ENCODE data around the gene ZDHHC16. TPM values are rescaled to one million over a fixed set of nuclear protein-coding genes. Genes with fewer than 3 reads are reported as not detected.

The ZDHHC16 gene
- total and polyA plus RNA-seq, 3 experiments from 2014 or later, result 26.4 to 57.6 (median 56.2) TPM

DNA sequence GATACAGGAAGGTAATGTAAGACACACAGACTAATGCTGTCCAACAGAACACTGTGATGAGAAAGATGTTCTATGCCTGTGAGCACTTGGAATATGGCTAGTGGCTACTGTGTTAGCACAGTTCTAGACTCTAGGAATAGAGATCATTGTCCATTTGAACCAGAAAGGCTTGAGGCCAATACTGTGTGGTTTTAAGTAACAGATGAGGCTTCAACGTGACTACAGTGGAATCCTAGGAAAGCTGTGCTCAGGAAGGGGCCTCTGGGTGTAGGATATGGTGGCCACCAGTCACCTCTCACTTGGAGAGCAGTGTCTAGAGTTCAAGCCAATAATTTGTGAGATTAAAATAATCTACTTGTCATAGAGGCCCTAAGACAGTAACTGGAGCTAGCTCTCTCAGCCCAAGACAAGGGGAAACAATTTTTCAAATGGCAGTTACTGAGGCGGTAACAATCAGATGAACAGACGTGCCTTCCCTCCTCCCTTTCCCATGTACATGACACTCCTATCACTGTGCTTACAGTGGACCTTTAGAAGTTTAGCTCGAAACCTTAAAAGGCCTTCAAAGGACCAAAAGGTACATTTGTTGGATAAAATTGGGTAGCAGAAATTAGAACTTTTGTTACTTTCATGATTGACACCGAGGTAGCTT lies 10.2 kb downstream of the ZDHHC16 start:
- no peaks in the 10 kb centered on the region for H3K27me3 ChIP-seq (ENCODE audit: insufficient read depth, low read length, poor library complexity, severe bottlenecking)
- ChIA-PET POLR2A (no interaction called here), CTCF (interaction anchor here (1.0 to 1.1 kb wide), 2 partner anchors 48 to 98 kb away, joined by 3 to 4 read pairs; no protein-coding TSS in a partner anchor)
- no peaks in the 10 kb centered on the region for H3K4me1 ChIP-seq (ENCODE audit: insufficient read depth, low read length)
- Mint-ChIP-seq H3K4me3 (no peak overlapping the region), H3K9me3 (no peaks in the 10 kb centered on the region), H3K27ac (peak overlapping the region in 4 of 8 donors; percentile 23 to 85 (median 38)), H3K4me1 (peaks cover 0 to 15% (median 9%) of the 10 kb centered on the region in 3 donors), H3K27me3 (no peaks in the 10 kb centered on the region), H3K36me3 (peaks cover 4 to 83% (median 17%) of the 10 kb centered on the region in 3 donors)
- H3K9me3 ChIP-seq (ENCODE audit: low read length), result no peaks in the 10 kb centered on the region
- DNase-seq, result no peak
- H3K27ac ChIP-seq (ENCODE audit: low read depth, low read length), result no peak overlapping the region
- H3K36me3 ChIP-seq (ENCODE audit: insufficient read depth, low read length), result peaks cover 58% of the 10 kb centered on the region
- H3K4me3 ChIP-seq (ENCODE audit: low read length), result no peak overlapping the region

DNA sequence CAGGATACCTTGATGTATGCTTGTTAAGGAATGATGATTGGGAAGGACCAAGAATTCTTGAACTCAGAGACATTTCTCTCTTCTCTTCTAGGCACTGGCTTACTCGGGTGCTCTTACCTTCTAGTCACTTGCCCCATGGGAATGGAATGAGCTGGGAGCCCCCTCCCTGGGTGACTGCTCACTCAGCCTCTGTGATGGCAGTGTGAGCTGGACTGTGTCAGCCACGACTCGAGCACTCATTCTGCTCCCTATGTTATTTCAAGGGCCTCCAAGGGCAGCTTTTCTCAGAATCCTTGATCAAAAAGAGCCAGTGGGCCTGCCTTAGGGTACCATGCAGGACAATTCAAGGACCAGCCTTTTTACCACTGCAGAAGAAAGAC lies 10.7 kb downstream of the ZDHHC16 start:
- Histone ChIP-seq H3K27me3 (ENCODE audit: insufficient read depth, low read length, poor library complexity, severe bottlenecking) (no peaks in the 10 kb centered on the region), H3K27ac (ENCODE audit: low read depth, low read length) (no peak overlapping the region), H3K4me1 (ENCODE audit: insufficient read depth, low read length) (no peaks in the 10 kb centered on the region), H3K9me3 (ENCODE audit: low read length) (no peaks in the 10 kb centered on the region), H3K4me3 (ENCODE audit: low read length) (no peak overlapping the region), H3K36me3 (ENCODE audit: insufficient read depth, low read length) (peaks cover 63% of the 10 kb centered on the region)
- DNase-seq, result no peak
- Mint-ChIP-seq H3K36me3 (peaks cover 4 to 88% (median 20%) of the 10 kb centered on the region in 3 donors), H3K27ac (peak overlapping the region in 5 of 8 donors; percentile 12 to 43 (median 29)), H3K9me3 (no peaks in the 10 kb centered on the region), H3K27me3 (no peaks in the 10 kb centered on the region), H3K4me3 (no peak overlapping the region), H3K4me1 (peaks cover 0 to 15% (median 9%) of the 10 kb centered on the region in 3 donors)
- ChIA-PET POLR2A (no interaction called here), CTCF (interaction anchor here (1.0 to 1.1 kb wide), 2 partner anchors 49 to 97 kb away, joined by 3 to 4 read pairs; no protein-coding TSS in a partner anchor)

DNA sequence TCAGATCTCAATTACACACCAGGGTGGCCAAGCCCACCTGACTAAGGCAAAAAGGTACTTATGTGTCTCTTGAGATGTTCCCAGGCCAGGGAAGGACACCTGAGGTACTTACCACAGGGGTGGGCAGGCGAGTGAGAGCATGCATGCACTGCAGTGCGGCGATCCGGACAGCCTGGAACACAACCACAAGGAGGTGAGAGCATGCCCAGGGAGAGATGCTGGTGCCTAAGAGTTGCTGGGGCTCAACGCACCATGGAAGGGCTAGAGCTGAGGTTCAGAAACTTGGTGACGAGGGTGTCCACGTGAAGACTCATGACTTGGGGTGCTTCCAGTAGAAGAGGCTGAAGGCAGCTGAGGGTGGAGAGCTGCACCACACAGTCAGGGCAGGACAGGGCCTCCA lies 13.1 kb downstream of the ZDHHC16 start:
- Histone ChIP-seq H3K27me3 (ENCODE audit: insufficient read depth, low read length, poor library complexity, severe bottlenecking) (no peaks in the 10 kb centered on the region), H3K4me1 (ENCODE audit: insufficient read depth, low read length) (no peaks in the 10 kb centered on the region), H3K9me3 (ENCODE audit: low read length) (no peaks in the 10 kb centered on the region), H3K4me3 (ENCODE audit: low read length) (no peak overlapping the region), H3K27ac (ENCODE audit: low read depth, low read length) (no peak overlapping the region), H3K36me3 (ENCODE audit: insufficient read depth, low read length) (peaks cover 58% of the 10 kb centered on the region)
- Mint-ChIP-seq H3K4me1 (peaks cover 0 to 7% (median 5%) of the 10 kb centered on the region in 3 donors), H3K27me3 (no peaks in the 10 kb centered on the region), H3K27ac (peak overlapping the region in 1 of 8 donors; percentile 51), H3K4me3 (no peak overlapping the region), H3K36me3 (peaks cover 4 to 89% (median 26%) of the 10 kb centered on the region in 3 donors), H3K9me3 (no peaks in the 10 kb centered on the region)
- POLR2A ChIA-PET, result no interaction called here
- no peak for DNase-seq
- CTCF ChIA-PET, result no interaction called here

DNA sequence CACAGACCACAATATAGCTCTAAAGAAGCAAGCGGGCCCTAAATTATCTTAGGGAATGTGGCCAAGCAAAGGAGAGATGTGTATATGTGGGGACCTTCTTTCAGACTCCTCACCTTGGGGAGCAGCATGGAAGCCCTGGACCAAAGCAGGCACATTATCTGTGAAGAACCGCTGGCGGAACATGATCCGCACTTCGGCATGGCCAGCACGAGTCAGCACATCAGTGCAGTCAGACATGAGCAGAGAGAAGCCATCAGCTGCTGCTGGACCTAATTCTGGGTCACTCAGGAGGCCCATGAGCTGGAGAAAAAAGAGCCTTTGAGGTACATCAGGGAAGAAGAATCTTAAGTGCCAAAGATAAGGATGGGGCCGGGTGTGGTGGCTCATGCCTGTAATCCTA lies 14.0 kb downstream of the ZDHHC16 start:
- H3K27me3 Mint-ChIP-seq, result no peaks in the 10 kb centered on the region
- H3K27ac Mint-ChIP-seq, result peak overlapping the region in 2 of 8 donors; percentile 11 to 70
- no peaks in the 10 kb centered on the region for H3K4me1 ChIP-seq (ENCODE audit: insufficient read depth, low read length)
- H3K9me3 Mint-ChIP-seq, result no peaks in the 10 kb centered on the region
- DNase-seq, result no peak
- CTCF ChIA-PET, result no interaction called here
- peaks cover 4 to 93% (median 26%) of the 10 kb centered on the region in 3 donors for H3K36me3 Mint-ChIP-seq
- no peaks in the 10 kb centered on the region for H3K9me3 ChIP-seq (ENCODE audit: low read length)
- no peak overlapping the region for H3K4me3 Mint-ChIP-seq
- H3K27ac ChIP-seq (ENCODE audit: low read depth, low read length), result no peak overlapping the region
- H3K27me3 ChIP-seq (ENCODE audit: insufficient read depth, low read length, poor library complexity, severe bottlenecking), result no peaks in the 10 kb centered on the region
- H3K4me1 Mint-ChIP-seq, result no peaks in the 10 kb centered on the region
- POLR2A ChIA-PET, result no interaction called here
- H3K36me3 ChIP-seq (ENCODE audit: insufficient read depth, low read length), result peaks cover 58% of the 10 kb centered on the region
- no peak overlapping the region for H3K4me3 ChIP-seq (ENCODE audit: low read length)

DNA sequence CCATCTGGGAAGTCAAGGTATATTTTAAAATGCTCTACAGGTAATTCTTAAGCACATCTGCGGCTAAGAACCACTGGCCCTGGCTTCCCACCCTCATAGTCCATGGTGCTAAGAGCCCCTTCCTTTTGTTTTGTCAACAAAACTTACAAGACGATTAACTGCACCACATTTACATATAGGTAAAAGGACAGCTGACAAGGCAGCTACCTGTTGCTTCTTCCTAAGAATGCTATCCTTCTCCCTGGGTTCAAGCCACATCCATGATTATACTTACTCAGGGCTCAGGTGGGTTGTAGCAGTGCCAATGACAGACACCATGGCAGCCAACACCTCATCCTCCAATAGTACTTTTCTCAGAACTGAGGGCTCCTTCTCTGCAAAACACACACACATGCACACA lies 16.3 kb downstream of the ZDHHC16 start:
- no peaks in the 10 kb centered on the region for H3K4me1 ChIP-seq (ENCODE audit: insufficient read depth, low read length)
- H3K9me3 ChIP-seq (ENCODE audit: low read length), result no peaks in the 10 kb centered on the region
- ChIA-PET POLR2A (no interaction called here), CTCF (interaction anchor here (0.7 kb wide), 1 partner anchor 90 kb away, joined by 3 read pairs; no protein-coding TSS in a partner anchor)
- H3K36me3 ChIP-seq (ENCODE audit: insufficient read depth, low read length), result peaks cover 56% of the 10 kb centered on the region
- H3K4me3 ChIP-seq (ENCODE audit: low read length), result no peak overlapping the region
- H3K36me3 Mint-ChIP-seq, result peaks cover 4 to 93% (median 27%) of the 10 kb centered on the region in 3 donors
- no peaks in the 10 kb centered on the region for H3K9me3 Mint-ChIP-seq
- H3K4me1 Mint-ChIP-seq, result no peaks in the 10 kb centered on the region
- no peak for DNase-seq
- peak overlapping the region in 3 of 8 donors; percentile 11 to 68 (median 11) for H3K27ac Mint-ChIP-seq
- H3K27me3 ChIP-seq (ENCODE audit: insufficient read depth, low read length, poor library complexity, severe bottlenecking), result no peaks in the 10 kb centered on the region
- H3K4me3 Mint-ChIP-seq, result no peak overlapping the region
- H3K27ac ChIP-seq (ENCODE audit: low read depth, low read length), result no peak overlapping the region
- no peaks in the 10 kb centered on the region for H3K27me3 Mint-ChIP-seq

- Mint-ChIP-seq H3K36me3 (peaks cover 4 to 95% (median 22%) of the 10 kb centered on the region in 3 donors), H3K4me1 (no peaks in the 10 kb centered on the region), H3K9me3 (no peaks in the 10 kb centered on the region), H3K27ac (peak overlapping the region in 5 of 8 donors; percentile 0 to 92 (median 38)), H3K27me3 (no peaks in the 10 kb centered on the region), H3K4me3 (no peak overlapping the region)
- H3K4me1 ChIP-seq (ENCODE audit: insufficient read depth, low read length), result no peaks in the 10 kb centered on the region
- peak in 4 of 5 donors; percentile 3 to 51 (median 32) for DNase-seq
- CTCF ChIA-PET, result interaction anchor here (0.7 to 4.7 kb wide), 7 partner anchors 9 to 185 kb away, joined by 3 to 24 read pairs (median 3); partner anchors contain the start of gene RRP12
- H3K9me3 ChIP-seq (ENCODE audit: low read length), result no peaks in the 10 kb centered on the region
- POLR2A ChIA-PET, result no interaction called here
- no peak overlapping the region for H3K27ac ChIP-seq (ENCODE audit: low read depth, low read length)
- H3K36me3 ChIP-seq (ENCODE audit: insufficient read depth, low read length), result peaks cover 61% of the 10 kb centered on the region
- H3K4me3 ChIP-seq (ENCODE audit: low read length), result no peak overlapping the region
- H3K27me3 ChIP-seq (ENCODE audit: insufficient read depth, low read length, poor library complexity, severe bottlenecking), result no peaks in the 10 kb centered on the region
Measured at GRCh38 chr10:97463363-97464132, 17.6 kb downstream of the ZDHHC16 start.

DNA sequence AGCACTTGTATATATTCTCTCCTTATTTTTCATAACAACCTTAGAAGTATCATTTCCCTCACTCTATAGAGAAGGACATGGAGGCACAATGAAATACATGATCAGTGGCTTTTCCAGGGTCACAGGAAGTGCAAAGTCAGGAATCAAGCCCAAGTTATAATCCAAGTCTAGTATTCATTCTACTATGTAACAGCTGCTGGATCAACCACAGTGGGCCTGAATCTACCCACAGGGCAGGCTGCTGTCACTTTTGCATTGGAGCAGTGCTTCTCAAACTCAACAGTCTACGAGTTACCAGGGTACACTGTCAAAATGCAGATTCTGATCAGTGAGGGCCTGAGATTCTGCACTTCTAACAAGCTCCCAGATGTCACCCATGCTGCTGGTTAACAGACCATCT lies 18.3 kb downstream of the ZDHHC16 start:
- DNase-seq, result no peak
- no peaks in the 10 kb centered on the region for H3K27me3 ChIP-seq (ENCODE audit: insufficient read depth, low read length, poor library complexity, severe bottlenecking)
- no peaks in the 10 kb centered on the region for H3K4me1 Mint-ChIP-seq
- H3K36me3 Mint-ChIP-seq, result peaks cover 4 to 95% (median 19%) of the 10 kb centered on the region in 3 donors
- no peaks in the 10 kb centered on the region for H3K4me1 ChIP-seq (ENCODE audit: insufficient read depth, low read length)
- no peak overlapping the region for H3K4me3 ChIP-seq (ENCODE audit: low read length)
- H3K9me3 Mint-ChIP-seq, result no peaks in the 10 kb centered on the region
- peak overlapping the region in 3 of 8 donors; percentile 0 to 92 (median 4) for H3K27ac Mint-ChIP-seq
- no peak overlapping the region for H3K27ac ChIP-seq (ENCODE audit: low read depth, low read length)
- H3K36me3 ChIP-seq (ENCODE audit: insufficient read depth, low read length), result peaks cover 59% of the 10 kb centered on the region
- no peaks in the 10 kb centered on the region for H3K9me3 ChIP-seq (ENCODE audit: low read length)
- ChIA-PET CTCF (interaction anchor here (0.8 to 4.7 kb wide), 7 partner anchors 10 to 186 kb away, joined by 3 to 24 read pairs (median 3); partner anchors contain the start of gene RRP12), POLR2A (interaction anchor here (0.6 kb wide), 1 partner anchor 155 kb away, joined by 3 read pairs; no protein-coding TSS in a partner anchor)
- no peak overlapping the region for H3K4me3 Mint-ChIP-seq
- H3K27me3 Mint-ChIP-seq, result no peaks in the 10 kb centered on the region

- Mint-ChIP-seq H3K36me3 (peaks cover 0 to 94% (median 11%) of the 10 kb centered on the region in 3 donors), H3K27me3 (no peaks in the 10 kb centered on the region), H3K27ac (peak overlapping the region in 1 of 8 donors; percentile 81), H3K4me3 (no peak overlapping the region), H3K4me1 (no peaks in the 10 kb centered on the region), H3K9me3 (no peaks in the 10 kb centered on the region)
- no peaks in the 10 kb centered on the region for H3K27me3 ChIP-seq (ENCODE audit: insufficient read depth, low read length, poor library complexity, severe bottlenecking)
- H3K27ac ChIP-seq (ENCODE audit: low read depth, low read length), result no peak overlapping the region
- no peak for DNase-seq
- POLR2A ChIA-PET, result no interaction called here
- no peak overlapping the region for H3K4me3 ChIP-seq (ENCODE audit: low read length)
- H3K9me3 ChIP-seq (ENCODE audit: low read length), result no peaks in the 10 kb centered on the region
- peaks cover 58% of the 10 kb centered on the region for H3K36me3 ChIP-seq (ENCODE audit: insufficient read depth, low read length)
- CTCF ChIA-PET, result interaction anchor here (1.1 to 4.7 kb wide), 6 partner anchors 8 to 106 kb away, joined by 3 to 24 read pairs (median 4); partner anchors contain the start of gene ANKRD2
- no peaks in the 10 kb centered on the region for H3K4me1 ChIP-seq (ENCODE audit: insufficient read depth, low read length)
Measured at GRCh38 chr10:97465982-97466381, 20.0 kb downstream of the ZDHHC16 start.
